Adipose tissue (tissue), 3 donors: ENCODE data around the gene MAFG. TPM values are rescaled to one million over a fixed set of nuclear protein-coding genes. Genes with fewer than 3 reads are reported as not detected.
"Not testable (repeated sequence)": the region's sequence is repeated elsewhere in the genome, so short reads cannot be mapped to it uniquely, and the experiment has no call there.

ENCODE experiments used
- H3K27ac ChIP-seq: one replicate; pipeline ENCODE4 v1.5.1; 2013; ENCODE audit warnings: low read depth, low read length
- WGBS, 3 donors: extraction: QIAGEN DNeasy Blood & Tissue Kit; methylation state at CpG; one replicate each; pipeline ENCODE4 v1.1.7; 2013; 5-methylcytosine and 5-hydroxymethylcytosine counted together
- polyA plus RNA-seq, 3 donors: library from polyadenylated mRNA; stranded (reverse); fragments of 200-250 nt; gene quantifications; one replicate each; pipeline ENCODE4 v1.2.3, GENCODE V29; 2013
- donor health status: healthy with polysubstance abuse.
- donor health status: Bipolar disorder and iron deficiency.
- donor health status: healthy.

MAFG gene
- polyA plus RNA-seq, 3 donors = 5.2 to 13.9 (median 13.8) TPM

DNA sequence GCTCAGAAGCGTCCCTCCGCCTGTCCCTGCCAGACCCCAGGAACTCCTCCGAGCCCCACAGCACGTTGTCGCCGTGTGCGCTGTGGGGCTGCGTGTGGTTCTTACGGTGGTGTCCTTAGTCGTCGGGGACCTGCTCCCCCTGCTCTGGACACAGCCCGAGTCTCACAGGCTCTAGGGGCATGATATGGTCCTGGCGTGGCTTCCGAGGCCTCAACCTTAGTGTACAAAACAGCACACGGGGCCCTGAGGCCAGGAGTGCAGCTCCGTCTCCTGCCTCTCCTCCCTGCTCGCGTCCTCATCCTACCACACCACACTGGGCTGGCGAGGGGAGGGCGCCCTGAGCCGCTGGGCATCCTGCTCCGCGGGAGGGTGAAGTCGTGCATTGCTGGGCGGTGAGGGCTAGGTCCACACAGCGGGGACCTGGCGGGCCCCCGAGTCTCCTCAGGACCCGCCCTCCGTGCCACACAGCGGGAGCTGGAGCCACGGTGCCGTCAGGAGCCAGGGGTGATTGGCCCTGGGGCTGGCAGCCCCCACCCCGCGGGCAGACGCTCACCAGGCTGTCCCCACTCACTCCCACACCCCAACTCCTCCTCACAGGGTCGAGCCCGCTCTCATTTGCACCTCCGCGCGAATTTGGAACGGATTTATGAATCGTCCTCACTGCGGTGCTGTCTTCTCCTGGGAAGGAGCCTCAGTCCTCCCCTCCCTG is 1.2 kb upstream of the MAFG start:
- WGBS, 3 donors = 33 to 41% (median 37%) methylated on average over 43 to 44 of the region's 44 CpGs

DNA sequence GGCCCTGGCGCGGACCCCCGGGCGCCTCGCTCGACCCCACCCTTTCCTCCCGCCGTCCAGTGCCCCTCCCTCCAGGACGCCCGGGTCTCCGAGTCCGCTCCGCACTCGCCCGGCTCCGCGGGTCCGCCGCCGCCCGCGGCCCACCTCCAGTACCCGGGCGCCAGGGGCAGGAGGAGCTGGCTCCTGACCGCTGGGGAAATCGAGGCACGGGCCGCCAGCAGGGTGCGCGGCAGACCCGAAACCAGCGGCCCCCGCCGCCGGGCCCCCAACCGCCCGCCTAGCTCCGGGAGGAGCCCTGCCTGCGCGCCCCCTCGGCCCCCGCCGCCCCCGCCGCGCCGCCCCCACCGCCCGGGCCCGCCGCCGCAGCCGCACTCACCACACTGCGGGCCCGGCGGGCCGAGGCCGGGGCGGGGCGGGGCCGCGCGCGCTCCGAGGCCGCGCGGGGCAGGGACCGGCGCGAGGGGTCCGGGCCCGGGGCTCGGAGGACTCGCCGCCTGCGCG is 333 bp downstream of the MAFG start:
- peak overlapping the region; percentile 83 for H3K27ac ChIP-seq
- WGBS, 3 donors = 0 to 1% (median 0%) methylated on average over 18 to 70 of the region's 78 CpGs

More for the DNA sequence above, 1.2 kb upstream of the MAFG start:
- H3K27ac ChIP-seq = no peak overlapping the region

DNA sequence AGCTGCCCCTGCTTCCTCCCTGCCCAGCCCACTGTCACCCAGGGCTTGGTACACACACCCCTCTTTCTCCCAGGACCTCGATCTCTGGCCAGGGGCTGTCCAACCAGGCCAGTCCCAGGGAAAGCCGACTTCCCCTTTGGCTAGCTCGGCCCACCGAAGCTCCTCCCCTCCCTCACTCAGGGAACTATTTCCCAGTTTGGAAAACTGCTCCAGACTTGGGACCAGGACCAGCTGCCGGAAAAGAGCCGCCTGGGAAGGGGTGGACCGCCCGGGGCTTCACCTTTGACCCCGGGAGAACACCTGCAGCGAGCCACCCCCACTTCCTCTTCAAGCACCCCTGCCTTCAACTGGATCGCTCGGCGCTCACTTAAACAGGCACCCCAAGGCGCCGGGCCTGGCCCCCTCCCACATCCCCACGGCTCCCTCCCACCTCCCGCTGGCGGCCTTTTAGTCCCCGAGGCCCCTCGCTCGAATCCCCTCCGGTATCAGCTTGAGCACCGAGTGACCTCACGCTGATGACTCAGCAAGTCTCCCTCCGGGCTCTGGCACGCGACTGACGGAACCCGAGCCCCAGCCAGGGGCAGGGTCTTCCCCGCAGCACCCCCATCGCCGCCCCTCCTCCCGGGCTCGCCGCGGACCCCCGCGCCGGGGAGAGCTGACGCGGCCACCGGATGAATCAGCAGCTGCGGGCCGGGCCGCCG is 934 bp downstream of the MAFG start:
- WGBS, 3 donors = 0 to 1% (median 1%) methylated on average over 35 to 46 of the region's 46 CpGs
- H3K27ac ChIP-seq = peak overlapping the region; percentile 83

DNA sequence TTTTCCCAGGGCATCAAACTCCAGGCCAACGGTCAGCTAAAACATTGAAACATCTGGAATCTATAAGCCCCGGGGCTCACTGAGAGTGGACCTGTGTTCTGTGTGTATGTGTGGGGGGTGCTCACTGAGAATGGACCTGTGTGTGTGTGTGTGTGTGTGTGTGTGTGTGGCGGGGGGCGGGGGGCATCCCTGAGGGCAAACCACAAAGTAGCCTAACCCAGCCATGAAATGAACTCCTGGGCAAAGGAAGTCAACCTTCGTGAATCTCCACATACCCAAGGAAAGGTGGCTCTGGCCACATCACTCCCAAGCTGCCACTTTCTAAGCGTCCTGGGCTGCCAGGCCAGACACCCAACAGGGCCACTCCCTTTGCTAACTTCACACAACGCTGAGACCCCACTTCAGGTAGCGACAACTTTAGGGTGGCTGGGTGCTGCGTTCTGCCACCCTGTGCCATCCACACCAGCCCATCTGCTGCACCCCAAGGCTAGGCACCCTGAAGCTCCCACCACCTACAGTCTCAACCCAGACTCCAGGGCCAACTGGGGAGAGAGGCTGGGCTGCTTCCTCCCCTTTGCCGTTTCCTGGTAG is 1.6 kb downstream of the MAFG start:
- H3K27ac ChIP-seq = peak overlapping the region; percentile 56

DNA sequence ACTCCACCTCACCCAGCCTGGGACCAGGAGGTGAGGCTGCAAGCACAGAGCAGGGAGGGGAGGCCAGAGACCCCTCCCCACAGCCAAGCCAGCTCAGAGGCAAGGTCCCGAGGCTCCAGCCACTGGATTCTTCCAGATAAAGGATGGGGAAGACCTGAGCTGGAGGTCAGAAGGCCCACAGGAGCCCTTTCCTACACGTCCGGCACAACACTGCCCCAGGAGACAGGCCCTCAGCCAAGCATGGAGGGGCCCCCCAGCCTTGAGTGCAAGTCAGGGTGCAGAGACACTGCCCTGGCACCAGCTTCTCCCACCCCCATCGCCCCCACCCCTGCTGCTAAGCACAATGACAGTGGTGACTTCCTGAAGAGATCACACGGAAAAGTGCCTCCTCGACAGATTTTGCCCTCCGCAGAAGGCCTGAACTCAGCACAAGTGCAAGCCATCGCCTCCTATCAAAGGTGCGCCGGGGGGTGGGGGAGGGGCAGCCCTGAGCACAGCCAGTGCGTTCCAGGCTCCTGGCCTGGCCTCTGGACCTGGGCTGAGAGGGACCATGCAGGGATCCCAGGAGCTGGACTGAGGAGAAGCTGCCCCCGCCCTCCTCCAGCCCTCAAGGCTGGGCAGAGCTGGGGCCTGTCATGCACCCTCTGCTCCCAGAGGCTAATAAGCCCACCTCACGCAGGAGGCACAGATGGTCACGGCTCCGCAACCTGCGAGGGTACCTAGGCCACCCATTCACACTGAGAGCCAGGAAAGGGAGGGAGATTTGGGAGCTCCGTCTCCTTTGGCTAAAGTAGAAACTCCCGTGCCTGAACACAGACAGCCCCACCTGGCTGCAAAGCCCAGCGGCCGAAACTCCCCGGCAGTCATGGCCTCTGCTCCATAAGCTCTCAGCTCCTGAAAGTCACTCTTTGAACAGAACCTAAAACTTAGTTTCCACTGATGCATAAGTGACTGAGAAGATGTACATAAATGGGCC is 2.7 kb downstream of the MAFG start:
- no peak overlapping the region for H3K27ac ChIP-seq
- 57 to 71% (median 60%) methylated on average over 21 of the region's 21 CpGs for WGBS, 3 donors

More for the DNA sequence above, 1.6 kb downstream of the MAFG start:
- 51 to 58% (median 54%) methylated on average over 10 of the region's 10 CpGs for WGBS, 3 donors

DNA sequence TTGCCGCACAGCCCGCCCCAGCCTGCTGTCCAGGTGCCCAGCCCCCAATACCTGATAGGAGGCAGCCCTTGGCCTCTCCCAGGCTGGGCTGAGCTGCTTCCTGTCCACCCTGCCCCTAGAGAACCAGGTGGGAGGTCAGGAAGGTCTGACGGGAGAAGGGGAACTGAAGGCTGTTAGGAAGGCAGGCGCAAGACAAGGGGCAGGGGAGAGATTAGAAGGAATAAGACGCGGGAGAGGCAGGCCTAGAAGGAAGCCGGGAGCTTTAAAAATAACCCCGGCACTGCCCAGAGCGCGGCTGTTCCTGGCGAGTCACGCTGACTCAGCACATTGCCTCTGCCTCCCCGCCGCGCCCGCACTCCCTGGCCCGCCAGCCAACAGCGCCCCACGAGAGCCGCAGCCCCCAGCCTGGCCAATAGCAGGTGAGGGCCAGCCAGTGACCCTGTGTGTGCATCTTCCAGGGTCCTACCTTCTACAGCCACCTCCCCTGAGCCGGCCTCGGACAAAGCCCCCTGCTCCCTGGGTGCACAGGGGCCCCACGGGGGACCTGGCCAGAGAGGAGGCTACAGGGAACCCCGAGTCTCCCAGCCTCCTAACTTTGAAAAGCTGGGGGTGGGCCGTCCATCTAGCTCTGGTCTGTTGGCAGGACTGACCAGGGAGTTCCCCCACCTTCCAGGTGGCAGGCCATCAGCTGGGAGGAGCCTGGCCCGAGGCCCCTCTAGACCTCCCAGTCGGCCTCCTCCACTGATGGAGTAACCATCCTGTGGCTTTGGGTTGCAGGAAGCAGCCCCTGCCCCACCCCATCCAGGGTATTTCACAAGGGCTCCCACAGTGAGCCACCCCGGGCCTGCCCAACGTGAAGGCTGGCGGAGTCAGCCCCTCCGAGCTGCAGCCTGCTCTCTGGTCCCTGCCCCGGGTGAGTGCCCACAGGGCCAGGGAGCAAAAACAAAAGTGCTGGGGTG is 4.0 kb downstream of the MAFG start:
- WGBS, 3 donors = 16 to 28% (median 18%) methylated on average over 31 to 32 of the region's 32 CpGs
- no peak overlapping the region for H3K27ac ChIP-seq

DNA sequence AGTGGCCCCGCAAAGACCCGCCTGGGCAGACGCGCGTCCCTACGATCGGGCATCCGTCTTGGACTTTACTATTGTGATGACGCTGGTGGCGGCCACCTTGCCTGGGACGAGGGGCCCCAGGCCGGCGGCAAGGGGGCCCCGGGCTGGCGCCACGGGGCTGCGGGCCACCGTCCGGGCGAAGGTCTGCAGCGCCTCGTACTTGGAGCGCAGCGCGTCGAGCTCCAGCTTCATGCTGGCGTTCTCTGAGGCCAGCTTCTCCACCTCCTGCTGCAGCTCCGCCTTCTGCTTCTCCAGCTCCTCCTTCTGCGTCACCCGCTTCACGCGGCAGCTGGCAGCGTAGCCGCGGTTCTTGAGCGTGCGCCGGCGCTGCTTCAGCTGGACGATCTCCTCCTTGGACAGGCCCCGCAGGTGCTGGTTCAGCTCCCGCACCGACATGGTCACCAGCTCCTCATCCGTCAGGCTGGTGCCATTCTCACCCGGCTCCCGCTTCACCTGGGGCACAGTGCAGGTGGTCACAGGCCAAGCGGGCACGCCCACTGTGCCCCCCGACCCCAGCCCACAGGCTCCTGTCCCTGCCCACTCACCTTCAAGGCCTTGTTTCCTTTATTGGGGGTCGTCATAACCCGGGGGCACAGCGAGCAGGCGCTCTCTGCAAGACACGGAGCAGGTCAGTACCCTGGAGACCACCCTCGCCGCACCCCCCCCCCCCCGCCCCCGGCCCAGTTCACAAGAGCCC is 4.8 kb downstream of the MAFG start:
- no peak overlapping the region for H3K27ac ChIP-seq
- WGBS, 3 donors = 86 to 91% (median 86%) methylated on average over 46 to 58 of the region's 58 CpGs

DNA sequence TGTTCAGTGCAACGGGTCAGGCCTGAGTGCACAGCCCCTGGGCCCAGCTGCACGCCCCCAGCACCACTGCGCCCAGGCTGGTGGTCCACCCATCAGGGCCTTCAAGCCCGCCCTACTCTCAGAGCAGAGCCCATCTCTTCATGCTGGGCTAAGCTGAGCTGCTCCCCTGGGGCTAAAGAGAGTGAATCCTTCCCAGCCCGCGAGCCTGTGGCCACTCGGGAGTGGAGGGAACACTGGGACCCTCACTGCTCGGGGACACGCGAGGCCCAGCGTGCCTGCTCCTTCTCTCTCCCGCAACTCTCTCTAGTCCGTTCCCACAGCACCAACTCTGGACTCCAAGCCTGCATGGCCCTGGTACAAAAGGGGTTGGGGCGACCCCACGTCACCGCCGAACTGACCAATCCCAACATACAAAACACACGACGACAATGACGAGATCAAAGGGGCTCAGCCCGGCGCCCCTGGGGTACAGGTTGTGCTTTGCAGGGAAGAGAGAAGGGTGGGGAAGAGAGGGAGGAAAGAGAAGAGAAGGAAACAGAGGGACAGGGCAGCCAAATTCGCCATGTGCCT is 5.5 kb downstream of the MAFG start:
- 89 to 93% (median 93%) methylated on average over 23 of the region's 23 CpGs for WGBS, 3 donors
- H3K27ac ChIP-seq = no peak overlapping the region

DNA sequence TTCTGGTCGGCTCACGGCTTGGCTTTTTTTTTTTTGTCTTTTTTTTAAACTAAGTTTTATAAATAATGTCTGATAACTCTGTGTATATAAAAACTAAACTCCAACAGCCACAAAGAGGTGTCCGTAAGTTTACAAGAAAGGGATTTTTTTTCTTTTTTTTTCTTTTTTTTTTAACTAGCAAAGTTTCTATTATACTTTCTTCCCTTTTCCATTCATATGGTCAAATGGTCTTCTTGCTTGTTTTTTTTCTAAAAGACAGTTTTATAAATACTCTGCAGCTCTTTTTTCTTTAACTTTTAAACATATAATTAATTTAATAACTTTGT is 6.0 kb downstream of the MAFG start:
- H3K27ac ChIP-seq = no peak overlapping the region
- WGBS, 3 donors = 66 to 92% (median 67%) methylated on average over 3 of the region's 3 CpGs

DNA sequence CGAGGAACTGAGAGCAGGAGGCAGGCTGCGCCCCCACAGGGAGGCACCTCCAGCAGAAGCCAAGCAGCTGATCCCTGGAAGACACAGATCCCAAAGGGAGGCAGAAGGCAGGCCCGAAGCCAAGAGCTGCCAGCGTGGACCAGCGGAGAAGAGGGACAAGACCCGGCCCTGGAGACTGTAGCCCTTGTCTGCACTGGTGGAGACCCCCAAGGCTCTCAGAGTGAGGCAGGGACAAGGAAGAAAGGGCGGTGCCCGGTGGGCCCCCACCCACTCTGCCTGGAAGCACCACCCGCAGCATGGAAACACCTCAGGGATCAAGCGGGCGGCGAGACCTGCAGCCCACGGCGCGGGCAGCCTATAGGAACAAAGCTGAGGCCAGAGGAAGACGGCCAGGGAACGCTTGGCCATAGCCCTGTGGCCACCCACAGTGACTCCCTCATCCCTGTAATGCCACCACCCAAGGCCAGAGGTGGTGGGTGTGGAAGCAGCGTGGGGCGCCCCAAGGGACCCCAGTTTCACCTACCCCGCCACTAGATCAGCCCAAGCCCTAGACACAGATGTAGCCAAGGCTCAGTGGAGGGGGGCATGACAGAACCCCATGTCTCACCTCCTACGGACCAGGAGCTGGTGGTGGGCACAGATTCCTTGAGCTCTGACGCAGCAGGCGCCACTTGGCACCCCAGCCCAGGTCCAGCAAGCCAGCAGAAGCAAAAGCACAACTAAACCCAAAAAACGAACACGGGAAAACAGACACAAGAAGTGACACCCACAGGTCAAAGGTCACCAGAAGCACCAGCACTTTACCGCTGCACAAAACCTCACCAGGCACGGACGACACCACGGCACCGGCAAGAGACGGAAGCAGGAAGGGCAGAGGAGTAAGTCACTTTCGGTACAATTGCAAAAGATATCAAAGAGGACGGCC is 6.7 kb downstream of the MAFG start:
- WGBS, 3 donors = 72 to 87% (median 78%) methylated on average over 32 to 33 of the region's 33 CpGs

DNA sequence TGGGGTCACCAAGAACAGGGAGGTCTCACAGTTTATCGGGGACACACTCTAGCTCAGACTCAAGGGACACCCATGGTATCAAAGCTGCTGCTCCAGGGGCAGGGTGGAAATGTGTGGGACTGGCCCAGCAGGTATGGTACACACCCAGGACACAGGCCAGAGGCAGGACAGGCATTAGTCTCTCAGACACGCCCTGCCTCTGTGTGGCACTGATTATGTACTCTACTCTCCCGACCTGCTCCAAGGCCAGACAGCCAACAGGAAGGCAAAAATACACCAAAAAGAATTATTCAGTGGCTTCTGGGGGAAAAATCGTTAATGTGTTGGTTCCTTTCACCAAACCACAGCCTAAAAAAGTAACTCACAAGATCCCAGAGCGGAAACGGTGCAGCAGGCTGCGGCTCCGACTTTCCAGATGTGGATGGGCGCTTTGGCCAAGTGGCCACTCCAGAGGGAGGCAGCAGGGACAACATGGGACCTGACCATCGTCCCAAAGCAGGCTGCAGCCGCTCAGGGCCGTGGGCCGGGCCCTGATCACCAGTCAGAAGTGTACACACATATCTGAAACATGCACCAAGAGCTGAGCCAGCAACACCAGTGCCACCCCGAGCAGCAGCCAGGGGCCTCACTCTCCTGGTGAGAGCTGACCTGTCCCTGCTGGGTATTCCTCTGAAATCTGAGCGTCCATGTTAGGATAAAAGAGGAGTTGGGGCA is 8.5 kb downstream of the MAFG start:
- no peak overlapping the region for H3K27ac ChIP-seq
- 59 to 78% (median 66%) methylated on average over 15 of the region's 15 CpGs for WGBS, 3 donors

More for the DNA sequence above, 6.7 kb downstream of the MAFG start:
- no peak overlapping the region for H3K27ac ChIP-seq

DNA sequence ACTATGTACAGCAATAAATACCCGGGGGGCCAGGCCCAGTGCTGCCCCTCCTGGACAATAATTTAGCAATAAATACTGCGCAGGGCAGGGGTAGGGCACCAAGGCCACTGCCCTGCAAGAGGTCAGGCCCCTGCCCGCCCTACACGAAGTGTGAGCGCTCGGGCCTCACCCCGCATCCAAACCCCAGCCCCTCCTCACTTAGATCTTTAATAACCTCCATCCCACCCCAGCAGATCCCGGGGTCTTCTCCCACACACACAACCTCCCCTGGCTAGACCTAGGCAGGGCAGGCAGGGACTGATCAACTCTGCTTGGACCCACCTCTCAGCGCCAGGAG is 9.2 kb downstream of the MAFG start:
- not testable (repeated sequence) for H3K27ac ChIP-seq
- WGBS, 3 donors = 25 to 38% (median 37%) methylated on average over 9 of the region's 9 CpGs

DNA sequence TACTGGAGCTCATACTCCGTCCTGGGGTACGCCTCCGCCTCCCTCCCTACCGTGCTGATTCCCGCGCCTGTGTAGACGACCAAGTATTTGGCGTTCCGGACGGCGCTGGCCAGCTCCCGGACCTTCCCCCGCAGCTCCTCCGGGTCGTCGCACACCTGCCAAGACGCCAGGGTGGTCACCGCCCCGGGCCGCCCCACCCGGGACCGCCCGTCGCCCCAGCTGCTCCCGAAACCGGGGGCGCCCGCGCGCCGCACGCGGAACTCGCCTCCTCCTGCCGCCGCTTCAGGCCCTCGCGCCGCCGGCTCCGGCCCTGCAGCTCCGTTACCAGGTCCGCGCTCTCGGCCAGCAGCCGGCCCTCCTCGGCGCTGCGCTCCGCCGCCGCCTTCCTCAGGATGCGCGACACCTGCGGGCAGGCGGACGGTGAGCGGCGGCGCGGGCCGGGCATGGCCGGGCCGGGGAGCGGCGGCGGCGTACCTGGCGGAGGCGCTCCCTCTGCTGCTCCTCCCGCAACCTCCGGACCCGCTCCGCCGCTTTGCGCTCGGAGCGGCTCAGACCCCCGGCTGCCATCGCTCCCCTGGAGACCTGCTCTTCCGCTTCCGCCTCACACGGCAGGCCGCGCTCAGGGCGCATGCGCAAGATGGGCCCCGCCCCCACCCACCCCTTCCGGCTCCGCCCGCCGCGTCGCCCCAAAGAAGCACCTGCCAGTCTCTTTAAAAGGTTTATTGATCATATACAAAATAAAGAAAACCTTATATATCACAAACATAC is 9.8 kb downstream of the MAFG start, which contains the start of gene SIRT7:
SIRT7 (minus strand) TSS at position 612 of the 768 bp plus-strand sequence; CDS start at position 567, 45 bp downstream.
- 1% methylated on average over 45 to 94 of the region's 94 CpGs for WGBS, 3 donors
- no peak within 1 kb of the TSS for H3K27ac ChIP-seq
